OCI-LY1 (cell line): Measurements from ENCODE around the gene STEEP1.

Source experiments
- CTCF ChIP-seq: fragments of 200-600 bp; sonication (generic), shearing (Covaris generic); IDR thresholded peaks from 2 replicates; pipeline ENCODE4 v1.5.1; 2017; ENCODE audit warnings: mild to moderate bottlenecking, antibody characterized with exemption, low read length, moderate library complexity, mixed read lengths
- EZH2 ChIP-seq: fragments of 200-600 bp; sonication (generic), shearing (Covaris generic); IDR thresholded peaks from 2 replicates; pipeline ENCODE4 v1.8.0; 2017; ENCODE audit warnings: borderline replicate concordance, mixed run types, mild to moderate bottlenecking, antibody characterized with exemption, low read length, moderate library complexity, mixed read lengths

- TF ChIP-seq CTCF (no peak), EZH2 (no peak)
These were observed 8.7 kb upstream of the STEEP1 start for GRCh38 chrX:119573840-119574393.
